ENCODE measurements around the gene NAMPT.
"Not testable (repeated sequence)": the region's sequence is repeated elsewhere in the genome, so short reads cannot be mapped to it uniquely, and the experiment has no call there.

DNA sequence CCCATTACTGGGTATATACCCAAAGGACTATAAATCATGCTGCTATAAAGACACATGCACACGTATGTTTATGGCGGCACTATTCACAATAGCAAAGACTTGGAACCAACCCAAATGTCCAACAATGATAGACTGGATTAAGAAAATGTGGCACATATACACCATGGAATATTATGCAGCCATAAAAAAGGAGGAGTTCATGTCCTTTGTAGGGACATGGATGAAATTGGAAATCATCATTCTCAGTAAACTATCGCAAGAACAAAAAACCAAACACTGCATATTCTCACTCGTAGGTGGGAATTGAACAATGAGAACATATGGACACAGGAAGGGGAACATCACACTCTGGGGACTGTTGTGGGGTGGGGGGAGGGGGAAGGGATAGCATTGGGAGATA is 13.8 kb upstream of the NAMPT start:
- not testable (repeated sequence) for TF ChIP-seq POLR2A (IDR thresholded peaks at IDR 0.05; ENCODE audit: low read depth, low read length); TAF1 (IDR thresholded peaks at IDR 0.05; ENCODE audit: borderline replicate concordance, low read depth, low read length); POLR2AphosphoS5 (IDR thresholded peaks at IDR 0.05; ENCODE audit: low read depth, low read length)
